GM18870 (cell line): Measurements from ENCODE around the gene GNAI1.

Source experiments
- ATAC-seq: cut with Tn5 transposase; IDR thresholded peaks from one replicate; pipeline ENCODE4 v1.9.1; 2021; ENCODE audit warnings: moderate library complexity; ENCODE audit not compliant: unreplicated experiment

Gene GNAI1

DNA sequence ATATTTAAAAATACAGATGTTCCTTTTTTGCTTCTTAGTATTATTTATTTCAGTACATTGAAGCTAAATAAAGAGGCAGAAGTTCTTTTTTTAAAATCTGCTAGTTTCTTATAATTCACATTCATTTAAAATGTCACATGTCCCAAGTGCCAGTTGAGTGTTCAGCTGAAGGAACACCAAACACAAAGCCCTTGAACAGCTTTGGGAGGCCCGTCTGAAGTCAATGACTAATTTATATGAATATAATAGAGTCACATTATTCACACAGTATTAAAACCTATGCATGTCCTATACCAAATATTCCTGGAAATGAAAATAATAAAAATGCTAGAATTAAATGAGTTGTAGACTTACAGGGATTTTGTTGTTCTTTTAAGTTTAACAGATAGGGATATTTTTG is 70.3 kb downstream of the GNAI1 start:
- no peak for ATAC-seq

DNA sequence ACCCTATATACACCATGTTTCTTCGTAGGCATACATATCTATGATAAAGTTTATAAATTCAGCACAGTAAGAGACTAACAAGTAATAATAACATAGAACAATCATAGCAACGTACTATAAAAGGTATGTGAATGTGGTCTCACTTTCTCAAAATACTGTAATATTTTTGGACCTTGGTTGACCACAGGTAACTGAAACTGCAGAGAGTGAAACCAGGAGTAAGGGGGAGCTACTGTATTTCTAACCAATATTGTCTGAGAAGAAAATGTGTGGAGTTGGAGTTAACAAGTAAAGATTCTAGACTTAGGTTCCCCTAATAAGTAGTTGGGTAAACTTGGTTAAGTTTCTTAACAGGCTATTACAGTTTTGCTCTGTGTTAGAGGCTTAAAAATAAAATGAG is 72.1 kb downstream of the GNAI1 start:
- peak; percentile 82 for ATAC-seq

DNA sequence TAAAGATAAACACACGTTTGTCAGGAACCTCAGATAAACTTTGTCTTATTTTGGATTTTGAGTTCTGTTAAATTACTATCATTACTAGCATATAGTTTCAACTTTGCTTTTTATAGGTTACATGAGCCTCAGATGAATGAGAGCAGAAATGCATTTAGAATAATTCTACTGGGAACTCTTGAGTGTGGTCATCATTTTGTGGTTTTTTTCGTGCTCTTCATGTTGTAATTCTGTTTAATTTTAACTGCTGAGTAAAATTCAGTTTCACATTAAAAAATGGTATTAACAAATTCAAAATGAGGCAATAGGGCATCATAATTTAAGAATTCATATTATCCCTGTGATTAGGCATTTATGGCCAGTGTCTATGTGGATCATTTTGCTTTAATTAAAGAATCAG is 72.9 kb downstream of the GNAI1 start:
- no peak for ATAC-seq

DNA sequence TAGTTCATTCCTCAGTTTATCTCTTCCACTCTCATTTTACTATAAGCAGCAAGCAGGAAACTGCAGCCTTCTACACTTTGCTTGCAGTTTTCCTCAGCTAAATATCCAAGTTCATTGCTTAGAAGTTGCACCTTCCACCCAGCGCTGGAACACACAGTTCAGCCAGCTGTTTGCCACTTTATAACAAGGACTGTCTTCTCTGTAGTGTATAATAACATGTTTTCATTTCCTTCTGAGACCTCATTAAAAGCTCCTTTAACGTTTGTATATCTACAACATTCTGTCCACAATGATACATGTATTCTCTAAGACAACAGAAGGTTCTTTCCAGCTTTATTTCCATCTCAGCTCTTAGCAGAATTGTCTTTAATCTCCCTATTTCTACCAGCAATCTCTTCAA is 74.1 kb downstream of the GNAI1 start:
- no peak for ATAC-seq

DNA sequence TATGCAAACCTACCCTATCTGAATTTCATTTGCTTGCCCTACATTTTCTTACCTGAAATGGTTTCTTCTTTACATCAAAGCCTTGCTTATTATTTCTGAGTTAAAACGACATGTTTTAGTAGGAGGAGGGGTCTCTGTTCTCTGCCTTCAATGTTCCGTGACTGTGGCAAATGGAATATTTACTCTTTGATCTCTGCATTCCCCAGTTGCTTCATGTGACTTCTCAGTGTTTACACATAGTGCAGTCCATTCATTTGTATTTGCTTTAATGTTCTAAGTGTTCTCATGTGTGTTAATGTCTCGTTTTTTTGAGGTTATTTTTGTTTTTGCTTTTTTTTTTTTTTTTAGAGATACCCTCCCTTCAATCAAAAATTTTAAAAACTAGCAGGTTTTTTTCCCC is 75.8 kb downstream of the GNAI1 start:
- no peak for ATAC-seq

DNA sequence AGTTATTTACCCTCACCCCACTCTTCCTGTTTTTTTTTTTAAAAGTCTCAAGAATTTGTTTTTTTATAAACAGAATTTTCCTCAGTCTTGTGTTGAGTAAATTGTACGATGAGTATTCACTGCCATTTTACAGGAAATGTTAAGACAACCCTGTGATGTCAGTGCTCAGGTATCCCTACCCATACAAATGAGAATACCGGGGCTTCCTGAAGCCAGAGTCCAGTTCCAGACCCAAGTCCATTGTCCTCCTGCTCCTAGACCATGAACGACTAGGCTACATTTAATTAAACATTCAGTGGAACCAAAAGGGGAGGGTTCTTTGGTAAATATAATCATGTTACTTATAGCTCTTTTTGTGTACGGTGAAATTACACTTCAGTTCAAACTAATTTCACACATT is 79.2 kb downstream of the GNAI1 start:
- no peak for ATAC-seq

DNA sequence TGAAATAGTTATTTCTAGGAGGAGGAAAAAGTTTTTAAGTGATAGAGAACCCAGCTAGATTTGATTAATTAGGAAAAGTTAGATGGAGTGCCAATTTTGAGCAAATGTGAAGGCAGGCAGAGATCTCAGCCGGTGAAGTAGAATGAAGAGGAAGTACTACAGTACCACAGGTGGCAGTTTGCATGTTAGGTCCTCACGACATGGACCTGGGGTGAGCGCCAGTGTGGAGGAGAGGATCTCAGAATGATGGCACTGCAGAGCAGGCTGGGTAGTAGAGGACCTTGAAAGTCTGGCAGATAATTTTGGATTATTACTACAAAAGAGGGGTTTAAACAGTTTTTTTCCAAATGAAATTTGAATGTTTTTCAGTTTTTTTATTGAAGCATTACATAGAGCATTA is 81.1 kb downstream of the GNAI1 start:
- no peak for ATAC-seq

DNA sequence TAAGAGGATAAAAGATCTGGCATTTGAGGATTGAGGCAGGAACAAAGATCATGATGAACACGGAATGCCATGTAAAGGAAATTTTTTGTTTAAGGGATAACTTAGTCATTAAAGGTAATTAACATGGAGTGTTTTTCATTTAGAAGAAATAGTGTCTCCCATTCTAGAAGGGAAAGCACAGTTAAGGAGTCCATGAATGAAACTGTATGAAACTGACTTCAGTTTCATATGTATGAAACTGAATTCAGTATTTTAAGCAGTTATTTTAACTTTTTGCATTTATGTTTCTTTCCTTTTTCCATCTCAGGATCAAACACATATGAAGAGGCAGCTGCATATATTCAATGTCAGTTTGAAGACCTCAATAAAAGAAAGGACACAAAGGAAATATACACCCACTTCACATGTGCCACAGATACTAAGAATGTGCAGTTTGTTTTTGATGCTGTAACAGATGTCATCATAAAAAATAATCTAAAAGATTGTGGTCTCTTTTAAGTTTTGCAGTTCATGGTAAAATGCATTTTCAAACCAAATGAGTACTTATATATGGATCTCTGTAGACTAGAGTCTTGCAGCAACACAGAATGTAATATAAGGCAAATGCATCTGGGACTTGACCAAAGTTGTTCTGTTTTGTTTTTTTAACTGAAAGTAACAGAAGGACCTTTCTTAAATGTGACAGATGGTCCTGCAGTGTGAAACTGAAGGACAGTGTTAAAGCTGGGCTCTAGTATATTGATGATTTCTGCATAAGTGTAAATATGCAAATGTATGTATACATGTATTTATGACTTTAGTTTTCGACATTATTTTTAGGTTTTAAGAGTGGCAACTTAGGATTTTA is 82.6 kb downstream of the GNAI1 start:
- no peak for ATAC-seq

DNA sequence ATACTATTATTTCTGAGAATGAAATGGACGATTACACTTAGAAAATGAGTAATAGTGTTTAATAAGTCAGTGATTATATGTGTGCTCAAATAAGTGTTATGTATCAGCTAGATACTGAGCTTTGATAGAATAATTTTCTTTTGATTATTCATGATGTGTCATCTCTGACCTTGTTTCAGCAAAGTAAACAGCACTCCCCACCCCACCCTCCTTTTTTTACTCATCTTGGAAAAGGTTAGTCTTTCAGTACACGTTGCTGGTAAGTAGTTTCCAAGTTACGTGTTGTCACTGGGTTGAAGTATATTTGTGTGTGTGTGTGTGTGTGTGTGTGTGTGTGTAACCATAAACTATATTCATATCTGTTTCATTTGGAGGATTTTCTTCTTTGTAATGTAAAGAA is 84.1 kb downstream of the GNAI1 start:
- no peak for ATAC-seq

DNA sequence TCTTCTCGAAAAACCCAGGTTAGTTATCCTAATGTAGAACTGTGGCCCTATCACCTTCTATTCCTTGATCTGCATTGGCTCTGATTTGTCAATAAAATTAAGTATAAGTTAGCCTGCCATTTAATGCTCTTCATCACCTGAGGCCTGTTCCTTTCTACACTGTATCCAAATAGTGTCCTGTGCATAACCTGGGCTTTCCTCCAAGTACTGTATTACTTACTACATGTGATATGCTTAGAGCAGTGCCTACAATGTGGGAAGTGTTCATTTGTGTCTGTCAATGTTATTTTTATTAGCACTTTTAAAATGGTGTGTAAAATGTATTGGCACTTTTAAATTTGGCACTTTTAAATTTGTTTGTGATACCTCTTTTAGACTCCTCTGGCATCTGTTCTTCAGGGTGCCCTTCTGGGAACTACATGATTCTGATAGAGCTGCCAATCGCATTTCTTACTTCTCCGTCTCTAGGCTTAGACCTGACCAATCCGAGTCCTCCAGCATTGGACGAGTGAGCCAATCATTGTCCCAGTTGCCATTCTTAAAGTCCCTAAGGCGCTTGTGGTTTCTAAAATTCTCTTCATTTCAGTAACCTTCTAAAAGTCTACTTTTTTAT is 85.5 kb downstream of the GNAI1 start:
- no peak for ATAC-seq

DNA sequence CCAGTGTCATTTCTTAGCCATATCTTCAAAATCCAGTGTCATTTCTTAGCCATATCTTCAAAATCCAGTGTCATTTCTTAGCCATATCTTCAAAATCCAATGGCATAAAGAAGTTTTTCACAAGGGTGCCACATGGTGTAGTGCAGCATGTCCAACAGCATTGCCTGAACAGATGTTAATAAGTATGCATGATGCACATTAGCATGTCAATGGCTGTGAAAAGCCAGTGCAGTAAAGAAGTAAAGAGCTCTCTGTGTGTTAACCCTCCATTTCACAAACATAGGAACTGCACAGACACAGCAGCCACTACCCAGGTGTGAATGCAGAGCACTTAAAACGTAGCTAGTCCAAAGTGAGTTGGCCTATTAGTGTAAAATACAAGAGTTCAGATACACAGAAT is 89.8 kb downstream of the GNAI1 start:
- ATAC-seq: no peak

DNA sequence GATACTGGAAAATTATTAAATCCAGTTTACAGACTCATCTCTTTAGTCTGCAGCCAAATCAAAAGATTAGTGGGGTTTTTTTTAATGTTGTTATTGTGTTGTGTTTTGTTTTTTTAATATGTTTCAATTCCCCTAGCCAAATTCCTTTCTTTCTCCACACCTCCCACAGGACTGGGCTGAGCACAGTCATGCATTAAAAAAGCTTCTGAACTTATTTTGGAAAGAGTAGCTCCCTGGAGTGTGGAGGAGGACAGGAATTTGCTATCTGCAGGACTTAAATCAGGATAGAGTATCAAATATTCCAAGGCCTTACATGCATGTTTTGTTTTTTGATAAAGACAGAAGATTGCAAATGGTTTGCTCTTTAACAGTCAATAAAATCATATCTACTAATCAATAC is 90.7 kb downstream of the GNAI1 start:
- ATAC-seq: no peak

DNA sequence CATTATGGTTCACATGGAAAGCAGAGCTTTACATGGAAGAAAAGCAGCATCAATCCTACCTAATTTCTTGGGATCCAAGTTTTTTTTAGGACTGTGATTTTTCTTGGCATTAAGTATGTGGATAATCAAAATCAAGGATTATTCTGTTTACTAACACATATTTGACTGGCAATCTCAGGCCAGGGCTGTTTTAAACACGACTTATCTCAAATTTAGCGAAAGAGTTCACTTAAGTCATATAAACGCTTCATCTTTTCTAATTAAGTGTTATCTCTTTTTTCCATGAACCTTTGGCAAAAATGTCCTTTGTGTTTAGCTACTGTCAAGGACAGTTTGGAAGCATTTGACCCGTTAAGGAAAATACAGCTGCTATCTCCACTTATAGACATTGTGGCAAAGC is 92.0 kb downstream of the GNAI1 start:
- no peak for ATAC-seq

DNA sequence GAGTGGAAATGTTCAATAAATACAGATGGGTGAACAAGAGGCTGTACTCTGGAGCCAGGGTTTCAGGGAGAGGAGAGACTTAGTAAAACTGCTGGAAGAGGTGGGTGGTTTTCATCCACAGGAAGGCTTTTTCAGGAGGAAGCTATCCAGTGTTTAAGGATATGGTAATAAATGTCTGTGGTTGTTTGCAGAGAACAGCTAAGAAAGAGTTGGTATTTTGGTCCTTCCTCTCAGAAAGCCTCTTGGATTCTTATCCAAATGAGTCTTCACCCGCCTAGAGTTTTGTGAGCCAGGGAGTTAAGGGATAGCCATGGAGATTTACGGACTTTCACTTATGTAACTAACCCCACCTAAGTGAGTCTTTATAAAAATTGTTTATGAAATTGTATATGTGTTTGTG is 95.7 kb downstream of the GNAI1 start:
- ATAC-seq: no peak

DNA sequence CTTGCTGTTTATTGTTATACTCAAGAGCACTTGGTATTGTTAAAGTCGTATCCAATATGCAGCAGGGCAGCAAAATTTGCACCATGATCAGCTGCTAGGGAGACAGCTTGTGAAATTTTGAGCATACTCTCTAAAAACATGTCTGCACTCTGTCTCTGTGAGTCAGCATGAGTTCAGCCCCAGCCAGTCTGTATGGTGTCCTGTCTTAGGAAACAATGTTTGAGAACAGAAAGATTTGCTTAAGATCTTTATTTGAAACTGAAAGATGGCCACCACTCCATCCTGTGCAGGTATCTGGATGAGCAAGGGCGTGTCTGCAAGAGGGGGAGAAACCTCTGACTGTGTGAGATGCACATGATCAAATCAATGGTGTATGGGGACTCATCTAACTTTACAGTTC is 97.1 kb downstream of the GNAI1 start:
- ATAC-seq: no peak

DNA sequence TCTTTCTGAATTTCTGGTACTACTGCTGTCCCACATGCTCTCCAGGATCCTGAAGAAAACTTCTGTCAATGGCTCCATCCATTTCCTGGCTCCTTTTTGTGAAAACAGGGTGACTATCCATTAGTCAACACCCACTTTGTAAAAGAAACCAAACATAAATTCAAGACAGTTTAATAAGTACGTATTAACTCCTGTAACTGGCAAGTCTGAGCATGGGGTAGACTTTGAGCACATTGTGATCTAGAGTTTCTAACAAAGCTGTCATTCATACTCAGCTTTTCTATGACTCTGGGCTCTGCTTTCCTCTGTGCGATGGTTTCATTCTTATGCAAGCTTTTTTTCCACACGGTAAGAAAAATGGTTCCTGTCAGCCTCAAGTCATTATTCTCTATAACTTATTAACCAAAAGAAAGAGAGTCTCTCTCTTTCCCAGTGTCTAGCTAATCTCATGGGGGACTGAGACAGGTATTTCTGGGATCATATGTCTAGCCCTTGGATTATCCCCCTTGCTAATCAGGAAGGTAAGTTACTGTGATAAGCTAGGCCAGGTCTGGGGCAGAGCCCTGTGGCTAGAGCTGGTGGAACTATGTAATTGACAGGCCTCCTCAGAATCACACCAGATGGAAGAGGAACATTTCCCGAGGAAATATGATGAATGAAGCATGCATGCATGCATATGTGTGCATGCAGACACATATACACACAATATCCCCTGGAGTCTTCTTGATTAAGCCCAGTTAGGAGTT is 98.5 kb downstream of the GNAI1 start:
- ATAC-seq: no peak

DNA sequence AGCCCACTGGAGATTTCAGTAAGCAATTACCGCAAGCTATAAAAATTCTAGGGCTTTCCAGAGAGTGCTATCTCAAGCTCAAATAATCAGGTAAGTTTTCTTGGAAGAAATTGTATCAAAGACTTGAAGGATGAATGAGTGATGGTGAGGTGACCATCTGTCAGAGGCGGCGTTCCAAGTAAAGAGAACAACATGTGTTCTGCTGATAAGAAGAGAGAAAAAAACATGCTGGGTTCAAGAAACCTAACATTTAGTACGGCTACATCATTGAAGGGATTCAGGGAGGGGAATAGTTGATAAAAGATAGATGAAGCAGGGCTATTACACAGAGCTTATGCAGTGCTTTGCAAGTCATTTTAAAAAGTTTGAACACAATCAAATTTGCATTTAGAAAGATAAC is 100.7 kb downstream of the GNAI1 start:
- no peak for ATAC-seq

DNA sequence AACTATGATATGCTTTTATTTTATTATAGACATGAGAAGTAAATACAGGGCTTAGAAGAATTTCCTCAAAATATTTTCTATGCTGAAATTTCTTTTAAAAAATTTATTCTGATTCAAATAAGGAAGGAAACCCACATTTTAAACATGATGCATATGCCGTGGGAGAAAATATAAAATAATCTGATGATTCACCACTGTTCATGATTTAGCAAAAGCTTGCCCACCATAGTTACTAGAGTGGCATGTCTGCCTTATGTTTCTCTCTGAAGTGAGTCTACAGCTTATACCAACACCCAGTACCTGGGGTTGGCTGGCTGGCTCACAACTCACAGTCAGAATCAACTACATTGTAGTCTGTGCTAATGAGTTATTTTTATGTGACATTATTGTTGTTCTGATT is 102.0 kb downstream of the GNAI1 start:
- ATAC-seq: no peak

DNA sequence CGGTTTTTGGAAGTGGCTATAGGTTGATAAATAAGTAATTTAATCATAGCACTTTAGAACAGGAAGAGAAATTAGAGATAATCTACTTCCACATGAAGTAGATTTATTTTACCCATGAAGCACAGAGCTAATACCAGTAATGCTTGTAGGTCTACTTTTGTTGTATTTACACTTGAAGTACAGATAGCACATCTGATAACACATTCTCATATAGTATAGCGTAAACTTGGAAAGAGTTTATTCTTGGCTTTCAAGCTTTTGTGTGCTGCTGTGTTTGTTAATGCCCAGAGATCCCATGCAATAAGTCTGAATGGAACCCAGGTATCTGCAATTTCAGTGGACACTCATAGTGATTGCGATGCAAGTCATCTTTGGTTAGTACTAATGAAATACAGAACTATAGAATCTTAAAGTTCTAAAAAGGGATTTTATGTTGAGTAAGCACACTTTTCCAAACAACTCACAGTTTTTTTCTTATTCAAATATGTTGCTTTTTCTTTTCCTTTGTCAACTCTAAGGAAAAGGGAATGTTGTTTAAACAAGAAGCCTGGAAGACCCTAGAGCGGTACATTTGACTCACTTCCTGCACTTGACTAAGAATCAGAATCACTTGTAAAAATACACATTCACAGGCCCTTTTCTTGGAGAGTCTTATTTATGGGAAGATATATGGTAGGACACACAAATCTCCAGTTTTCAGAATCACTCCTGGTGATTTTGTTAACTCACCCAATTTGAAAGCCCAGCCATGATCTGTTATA is 105.8 kb downstream of the GNAI1 start:
- ATAC-seq: no peak

DNA sequence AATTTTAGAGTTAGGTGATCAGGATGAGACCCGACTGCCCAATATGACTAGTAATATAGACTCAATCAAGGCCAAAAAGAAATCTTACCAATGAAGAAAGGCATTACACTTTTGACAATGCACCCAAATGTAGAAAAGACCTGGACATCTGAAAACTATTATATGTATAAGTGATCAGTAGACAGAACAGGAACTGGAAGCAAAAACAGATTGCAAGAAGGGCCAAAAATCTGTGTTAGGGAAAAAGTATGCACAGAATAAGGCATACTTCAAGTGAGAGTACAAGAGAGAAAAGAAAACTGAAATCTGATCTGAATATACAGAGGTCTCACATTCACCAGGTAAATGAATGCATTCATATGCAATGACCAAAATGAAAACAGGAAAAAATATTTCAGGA is 107.0 kb downstream of the GNAI1 start:
- no peak for ATAC-seq

DNA sequence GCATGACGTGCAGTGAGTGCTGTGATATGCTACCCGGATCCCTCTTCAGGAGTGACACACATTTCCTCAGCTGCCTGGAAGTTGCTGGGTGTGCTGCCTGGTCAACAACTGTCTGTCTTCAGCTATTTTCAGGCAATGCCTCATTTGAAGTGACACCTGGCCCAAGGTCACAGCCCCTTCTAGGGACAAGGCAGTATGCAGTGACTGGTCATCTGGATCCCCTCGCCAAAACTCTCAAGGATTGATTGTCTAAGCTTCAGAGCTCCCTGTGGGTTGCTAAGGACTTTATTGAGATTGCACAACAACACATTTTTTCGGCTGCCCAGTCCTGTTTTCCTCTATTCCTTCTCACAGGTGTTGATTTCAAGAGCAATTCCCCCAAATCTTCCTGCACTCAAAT is 108.8 kb downstream of the GNAI1 start:
- ATAC-seq: no peak
